ENCODE results near the gene HELZ.

DNA sequence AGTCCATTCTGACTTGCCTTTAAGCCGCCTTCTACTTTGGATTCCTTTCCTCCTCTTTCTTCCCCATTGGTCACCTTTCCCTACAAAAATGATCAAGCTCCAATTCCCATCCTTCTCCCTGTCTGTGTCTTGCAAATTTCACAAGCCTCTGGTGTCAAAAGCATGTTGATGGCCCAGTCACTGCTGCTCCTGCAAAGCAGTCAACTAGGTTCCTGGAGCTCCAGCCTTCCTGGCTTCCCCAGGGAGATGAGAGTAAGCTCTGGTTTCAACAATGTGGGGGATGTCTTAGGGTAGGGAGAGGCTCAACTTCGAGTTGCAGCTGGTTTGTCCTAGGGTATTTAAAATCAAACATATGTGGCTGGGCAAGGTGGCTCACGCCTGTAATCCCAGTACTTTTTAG lies 36.1 kb upstream of the HELZ start:
- TF ChIP-seq, protein P1, sequence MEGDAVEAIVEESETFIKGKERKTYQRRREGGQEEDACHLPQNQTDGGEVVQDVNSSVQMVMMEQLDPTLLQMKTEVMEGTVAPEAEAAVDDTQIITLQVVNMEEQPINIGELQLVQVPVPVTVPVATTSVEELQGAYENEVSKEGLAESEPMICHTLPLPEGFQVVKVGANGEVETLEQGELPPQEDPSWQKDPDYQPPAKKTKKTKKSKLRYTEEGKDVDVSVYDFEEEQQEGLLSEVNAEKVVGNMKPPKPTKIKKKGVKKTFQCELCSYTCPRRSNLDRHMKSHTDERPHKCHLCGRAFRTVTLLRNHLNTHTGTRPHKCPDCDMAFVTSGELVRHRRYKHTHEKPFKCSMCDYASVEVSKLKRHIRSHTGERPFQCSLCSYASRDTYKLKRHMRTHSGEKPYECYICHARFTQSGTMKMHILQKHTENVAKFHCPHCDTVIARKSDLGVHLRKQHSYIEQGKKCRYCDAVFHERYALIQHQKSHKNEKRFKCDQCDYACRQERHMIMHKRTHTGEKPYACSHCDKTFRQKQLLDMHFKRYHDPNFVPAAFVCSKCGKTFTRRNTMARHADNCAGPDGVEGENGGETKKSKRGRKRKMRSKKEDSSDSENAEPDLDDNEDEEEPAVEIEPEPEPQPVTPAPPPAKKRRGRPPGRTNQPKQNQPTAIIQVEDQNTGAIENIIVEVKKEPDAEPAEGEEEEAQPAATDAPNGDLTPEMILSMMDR (IDR thresholded peaks at IDR 0.05 in 2 of 3, conservative IDR thresholded peaks at IDR 0.05 in 1 of 3; ENCODE audit: borderline replicate concordance in 1 of 3, insufficient read depth in 1 of 3, low read depth in 2 of 3, low read length in 2 of 3) = no peak
- TF ChIP-seq POLR2A (IDR thresholded peaks at IDR 0.05; ENCODE audit: borderline replicate concordance, extremely low read depth, insufficient read depth, insufficient read length) = no peak
